Keratinocyte (primary cell): Measurements from ENCODE around the gene PLXNA2. TPM values are rescaled to one million over a fixed set of nuclear protein-coding genes. Genes with fewer than 3 reads are reported as not detected.

ENCODE experiments used
- DNase-seq: peaks from one replicate; pipeline ENCODE4 v3.0.0-alpha.2; 2011; ENCODE audit warnings: low read depth, missing footprints, low spot score
- FAIRE-seq: peaks from 2 replicates; lab custom pipeline; 2011; peaks lifted over from hg19 to GRCh38; lab: Jason Lieb, UNC
- H2AFZ ChIP-seq: 2 replicates; pipeline ENCODE4 v1.6.0; 2012; ENCODE audit warnings: low read length, control low read depth, inconsistent platforms; ENCODE audit not compliant: control insufficient read depth
- H3K27ac ChIP-seq: 2 replicates; pipeline ENCODE4 v1.5.1; 2011; ENCODE audit warnings: low read length; ENCODE audit not compliant: control insufficient read depth, insufficient read depth
- H3K27me3 ChIP-seq: 3 replicates; pipeline ENCODE4 v1.6.0; 2011; ENCODE audit warnings: low read length; ENCODE audit not compliant: control insufficient read depth, insufficient read depth; ENCODE audit errors: extremely low read depth
- H3K36me3 ChIP-seq, 2 experiments: 2 replicates in 1 of 2; 3 replicates in 1 of 2; pipeline ENCODE4 v1.5.1; 2011; ENCODE audit warnings: low read length in 2 of 2, mild to moderate bottlenecking in 1 of 2; ENCODE audit not compliant: control insufficient read depth in 2 of 2, insufficient read depth in 2 of 2; ENCODE audit errors: extremely low read depth in 1 of 2
- H3K4me1 ChIP-seq: 3 replicates; pipeline ENCODE4 v1.5.1; 2011; ENCODE audit warnings: low read length; ENCODE audit not compliant: control insufficient read depth, insufficient read depth; ENCODE audit errors: extremely low read depth
- H3K4me2 ChIP-seq: 3 replicates; pipeline ENCODE4 v1.6.0; 2011; ENCODE audit warnings: low read depth, low read length; ENCODE audit not compliant: control insufficient read depth, insufficient read depth; ENCODE audit errors: extremely low read depth
- H3K4me3 ChIP-seq, 3 experiments: fragments of 200-600 bp in 1 of 3; sonication (generic) in 1 of 3; 2 replicates in 2 of 3; 3 replicates in 1 of 3; pipeline ENCODE4 v1.5.1; 2011 to 2016; ENCODE audit warnings: low read length in 3 of 3, mild to moderate bottlenecking in 3 of 3, control low read depth in 2 of 3, inconsistent platforms in 1 of 3, low read depth in 1 of 3, mixed read lengths in 1 of 3, mixed run types in 1 of 3, moderate library complexity in 1 of 3; ENCODE audit not compliant: control insufficient read depth in 2 of 3, insufficient read depth in 2 of 3; ENCODE audit errors: extremely low read depth in 1 of 3
- H3K79me2 ChIP-seq: 2 replicates; pipeline ENCODE4 v1.6.0; 2012; ENCODE audit warnings: low read length; ENCODE audit not compliant: control insufficient read depth, insufficient read depth
- H3K9ac ChIP-seq: 3 replicates; pipeline ENCODE4 v1.6.0; 2011; ENCODE audit warnings: low read length; ENCODE audit not compliant: control insufficient read depth, insufficient read depth; ENCODE audit errors: extremely low read depth
- H3K9me1 ChIP-seq: 3 replicates; pipeline ENCODE4 v1.6.0; 2011; ENCODE audit warnings: low read length; ENCODE audit not compliant: control insufficient read depth, insufficient read depth; ENCODE audit errors: extremely low read depth
- H3K9me3 ChIP-seq: 2 replicates; pipeline ENCODE4 v1.5.1; 2012; ENCODE audit warnings: low read depth, low read length; ENCODE audit not compliant: control insufficient read depth
- H4K20me1 ChIP-seq: 3 replicates; pipeline ENCODE4 v1.6.0; 2011; ENCODE audit warnings: low read length; ENCODE audit not compliant: control insufficient read depth, insufficient read depth; ENCODE audit errors: extremely low read depth
- CTCF ChIP-seq, 3 experiments: IDR thresholded peaks in 1 of 3; conservative IDR thresholded peaks in 1 of 3; optimal IDR thresholded peaks in 1 of 3; 2 replicates in 2 of 3; 3 replicates in 1 of 3; pipeline versions ENCODE3 to v1.5.1; 2011; ENCODE audit warnings: low read length in 3 of 3, mild to moderate bottlenecking in 3 of 3, moderate library complexity in 2 of 3, control low read depth in 1 of 3, inconsistent platforms in 1 of 3; ENCODE audit not compliant: insufficient read depth in 2 of 3; ENCODE audit errors: extremely low read depth in 1 of 3
- EZH2 ChIP-seq: IDR thresholded peaks from one replicate; pipeline ENCODE4 v1.6.1; 2012; ENCODE audit warnings: inconsistent platforms, mild to moderate bottlenecking, low read length, moderate library complexity
- dilution Hi-C: fragments of 300-500 bp; cut with MboI; formaldehyde crosslinking; loops from one replicate; pipeline ENCODE4 v1.7.0; 2020; ENCODE audit warnings: low sequenced_read_pairs; ENCODE audit not compliant: extremely low pct_ligation_motif_present
- polyA plus RNA-seq, 5 experiments: library from polyadenylated mRNA; depleted of rRNA in 3 of 5; stranded (reverse) in 3 of 5; stranded (forward) in 1 of 5; unstranded in 1 of 5; fragments of >200 nt; gene quantifications; 1 replicate in 1 of 5; 2 replicates in 3 of 5; 3 replicates in 1 of 5; pipeline versions ENCODE4 v1.2.1 to v1.2.3, GENCODE V29; 2011 to 2012; ENCODE audit warnings: missing spikeins in 2 of 5, low read depth in 1 of 5, low replicate concordance in 1 of 5

Gene PLXNA2
- polyA plus RNA-seq, 1 donor (not counting 4 experiments of a cell fraction or from before 2014, with no cell fraction given): 6.7 TPM

- Histone ChIP-seq H3K4me3 (no peak overlapping the region), H3K27me3 (no peaks in the 10 kb centered on the region), H3K9me3 (no peaks in the 10 kb centered on the region), H3K79me2 (no peaks in the 10 kb centered on the region), H3K27ac (no peak overlapping the region), H4K20me1 (no peaks in the 10 kb centered on the region), H3K4me1 (peaks cover 38% of the 10 kb centered on the region), H3K4me2 (no peak overlapping the region), H3K9ac (no peak overlapping the region), H3K36me3 (peaks cover 24 to 35% of the 10 kb centered on the region in 2 experiments), H3K9me1 (peaks cover 8% of the 10 kb centered on the region), H2AFZ (no peak overlapping the region)
- dilution Hi-C loops: no loop called here
- TF ChIP-seq CTCF (optimal IDR thresholded peaks at IDR 0.05 in 1 of 3, IDR thresholded peaks at IDR 0.05 in 1 of 3, conservative IDR thresholded peaks at IDR 0.05 in 1 of 3; ENCODE audit: extremely low read depth in 1 of 3, insufficient read depth in 2 of 3, low read length in 3 of 3): no peak
- no peak for TF ChIP-seq EZH2
- no peak for DNase-seq
- FAIRE-seq: no peak
Measured at GRCh38 chr1:208044589-208045462, 199.4 kb downstream of the PLXNA2 start.

GRCh38 chr1:208043691-208044181 is 200.4 kb downstream of the PLXNA2 start:
- FAIRE-seq: no peak
- Histone ChIP-seq H2AFZ (no peak overlapping the region), H3K9me3 (no peaks in the 10 kb centered on the region), H3K9ac (no peak overlapping the region), H3K79me2 (no peaks in the 10 kb centered on the region), H3K36me3 (peaks cover 30 to 44% of the 10 kb centered on the region in 2 experiments), H3K4me1 (peaks cover 27% of the 10 kb centered on the region), H3K27ac (no peak overlapping the region), H3K4me2 (no peak overlapping the region), H3K27me3 (no peaks in the 10 kb centered on the region), H3K9me1 (peaks cover 8% of the 10 kb centered on the region), H4K20me1 (no peaks in the 10 kb centered on the region), H3K4me3 (no peak overlapping the region)
- dilution Hi-C loops: no loop called here
- TF ChIP-seq EZH2 (no peak), CTCF (optimal IDR thresholded peaks at IDR 0.05 in 1 of 3, IDR thresholded peaks at IDR 0.05 in 1 of 3, conservative IDR thresholded peaks at IDR 0.05 in 1 of 3; ENCODE audit: extremely low read depth in 1 of 3, insufficient read depth in 2 of 3, low read length in 3 of 3) (no peak)
- no peak for DNase-seq
